ENCODE measurements around the gene OPN4.

Gene OPN4

DNA sequence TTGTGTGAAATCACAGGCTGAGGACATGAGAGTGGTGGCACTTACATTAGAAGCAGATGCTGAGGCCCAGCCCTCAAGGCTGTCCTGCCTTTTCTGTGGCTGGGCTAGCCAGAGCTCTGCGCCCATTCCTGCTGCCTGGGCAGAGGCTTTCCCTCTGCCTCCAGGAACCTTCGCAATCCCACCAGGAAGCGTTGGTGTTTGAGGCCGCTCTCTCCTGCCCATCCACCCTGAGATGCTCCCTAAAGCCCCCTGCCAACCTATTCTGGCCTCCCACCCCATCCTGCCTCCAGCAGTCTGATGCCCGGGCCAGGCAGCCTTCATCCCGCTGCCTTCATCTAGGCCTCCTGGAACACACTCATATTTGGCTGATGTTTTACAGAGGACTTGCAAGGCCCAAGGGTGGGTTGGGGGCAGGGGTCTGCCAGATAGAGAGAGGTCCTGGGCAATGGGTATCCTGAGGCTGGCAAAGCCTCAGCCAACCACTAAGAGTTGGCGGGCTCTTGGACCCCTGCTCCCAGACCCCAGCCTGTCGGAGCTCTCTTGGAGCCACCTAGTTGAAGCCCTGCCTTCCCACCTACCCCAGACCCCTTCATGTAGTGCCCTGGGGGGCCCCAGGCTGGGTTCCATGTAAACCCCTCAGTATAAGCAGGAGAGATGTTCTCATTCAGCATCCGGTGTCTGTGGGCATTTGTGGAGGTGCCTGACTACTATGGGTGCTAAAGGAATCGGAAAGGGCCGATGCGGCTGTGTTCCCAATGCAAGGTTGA, 46.7 kb downstream of the OPN4 start:
- CTCF ChIA-PET: no interaction called here
- DNase-seq (ENCODE audit: extremely low spot score): no peak
- POLR2A ChIA-PET: no interaction called here

GRCh38 chr10:86703176-86703575, 48.8 kb downstream of the OPN4 start:
- ChIA-PET CTCF (interaction anchor here (1.0 to 1.2 kb wide), 2 partner anchors 10 to 19 kb away, joined by 3 to 6 read pairs; no protein-coding TSS in a partner anchor), POLR2A (no interaction called here)
- TF ChIP-seq ZNF384 (IDR thresholded peaks at IDR 0.05) (no peak), SP1 (IDR thresholded peaks at IDR 0.05) (no peak), ARNT (IDR thresholded peaks at IDR 0.05) (no peak), ELF4 (IDR thresholded peaks at IDR 0.05) (no peak), CTBP1 (IDR thresholded peaks at IDR 0.05; ENCODE audit: borderline replicate concordance) (no peak), L3MBTL2 (conservative IDR thresholded peaks at IDR 0.05) (no peak), SUZ12 (IDR thresholded peaks at IDR 0.05) (no peak), PKNOX1 (IDR thresholded peaks at IDR 0.05) (no peak)
- DNase-seq (ENCODE audit: extremely low spot score): no peak

More for the DNA sequence above, 46.7 kb downstream of the OPN4 start:
- TF ChIP-seq NFRKB (IDR thresholded peaks at IDR 0.05) (no peak), HDGF (IDR thresholded peaks at IDR 0.05; ENCODE audit: borderline replicate concordance) (no peak), ELF4 (IDR thresholded peaks at IDR 0.05) (no peak), TARDBP (IDR thresholded peaks at IDR 0.05) (no peak), ZNF384 (IDR thresholded peaks at IDR 0.05) (no peak), L3MBTL2 (conservative IDR thresholded peaks at IDR 0.05) (no peak), LEF1 (IDR thresholded peaks at IDR 0.05; ENCODE audit: borderline replicate concordance) (no peak), FOXM1 (IDR thresholded peaks at IDR 0.05; ENCODE audit: borderline replicate concordance) (no peak), SUZ12 (IDR thresholded peaks at IDR 0.05) (no peak), CTBP1 (IDR thresholded peaks at IDR 0.05; ENCODE audit: borderline replicate concordance) (no peak), FOXK2 (IDR thresholded peaks at IDR 0.05) (no peak), PKNOX1 (IDR thresholded peaks at IDR 0.05) (no peak), SP1 (IDR thresholded peaks at IDR 0.05) (no peak), BHLHE40 (IDR thresholded peaks at IDR 0.05; ENCODE audit: borderline replicate concordance) (no peak), FOXA1 (IDR thresholded peaks at IDR 0.05) (no peak), ARNT (IDR thresholded peaks at IDR 0.05) (no peak)

- ChIA-PET POLR2A (no interaction called here), CTCF (no interaction called here)
- TF ChIP-seq TARDBP (IDR thresholded peaks at IDR 0.05) (no peak), ARNT (IDR thresholded peaks at IDR 0.05) (no peak), L3MBTL2 (conservative IDR thresholded peaks at IDR 0.05) (no peak), FOXK2 (IDR thresholded peaks at IDR 0.05) (no peak), BHLHE40 (IDR thresholded peaks at IDR 0.05; ENCODE audit: borderline replicate concordance) (no peak), NFRKB (IDR thresholded peaks at IDR 0.05) (no peak), FOXA1 (IDR thresholded peaks at IDR 0.05) (no peak), SUZ12 (IDR thresholded peaks at IDR 0.05) (no peak), FOXM1 (IDR thresholded peaks at IDR 0.05; ENCODE audit: borderline replicate concordance) (no peak), SP1 (IDR thresholded peaks at IDR 0.05) (no peak), ELF4 (IDR thresholded peaks at IDR 0.05) (no peak), LEF1 (IDR thresholded peaks at IDR 0.05; ENCODE audit: borderline replicate concordance) (no peak)
- DNase-seq (ENCODE audit: extremely low spot score): no peak
These were observed 50.8 kb downstream of the OPN4 start for GRCh38 chr10:86705139-86705538.

GRCh38 chr10:86705905-86706304, 51.6 kb downstream of the OPN4 start:
- CTCF ChIA-PET: interaction anchor here (0.5 kb wide), 1 partner anchor 329 kb away, joined by 3 read pairs; no protein-coding TSS in a partner anchor
- DNase-seq (ENCODE audit: extremely low spot score): no peak
- TF ChIP-seq CTBP1 (IDR thresholded peaks at IDR 0.05; ENCODE audit: borderline replicate concordance) (no peak), ARNT (IDR thresholded peaks at IDR 0.05) (no peak), LEF1 (IDR thresholded peaks at IDR 0.05; ENCODE audit: borderline replicate concordance) (no peak), ZNF384 (IDR thresholded peaks at IDR 0.05) (no peak), FOXM1 (IDR thresholded peaks at IDR 0.05; ENCODE audit: borderline replicate concordance) (no peak), L3MBTL2 (conservative IDR thresholded peaks at IDR 0.05) (no peak), ELF4 (IDR thresholded peaks at IDR 0.05) (no peak), FOXA1 (IDR thresholded peaks at IDR 0.05) (no peak)
- POLR2A ChIA-PET: interaction anchor here (10.3 kb wide), 1 partner anchor 51 kb away, joined by 62 read pairs; the partner anchor contains the start of gene BMPR1A

- TF ChIP-seq ELF4 (IDR thresholded peaks at IDR 0.05) (no peak), SP1 (IDR thresholded peaks at IDR 0.05) (no peak), ZNF384 (IDR thresholded peaks at IDR 0.05) (no peak), HDGF (IDR thresholded peaks at IDR 0.05; ENCODE audit: borderline replicate concordance) (no peak)
- ChIA-PET CTCF (interaction anchor here (0.5 kb wide), 1 partner anchor 329 kb away, joined by 3 read pairs; no protein-coding TSS in a partner anchor), POLR2A (interaction anchor here (10.3 kb wide), 1 partner anchor 50 kb away, joined by 62 read pairs; the partner anchor contains the start of gene BMPR1A)
- no peak for DNase-seq (ENCODE audit: extremely low spot score)
These were observed 52.1 kb downstream of the OPN4 start for GRCh38 chr10:86706401-86706841.

- CTCF ChIA-PET: no interaction called here
- POLR2A ChIA-PET: interaction anchor here (10.3 kb wide), 1 partner anchor 50 kb away, joined by 62 read pairs; the partner anchor contains the start of gene BMPR1A
- no peak for DNase-seq (ENCODE audit: extremely low spot score)
- no peak for TF ChIP-seq FOXM1 (IDR thresholded peaks at IDR 0.05; ENCODE audit: borderline replicate concordance)
- TF ChIP-seq LEF1 (IDR thresholded peaks at IDR 0.05; ENCODE audit: borderline replicate concordance): no peak
- TF ChIP-seq ZNF384 (IDR thresholded peaks at IDR 0.05): no peak
- no peak for TF ChIP-seq FOXA1 (IDR thresholded peaks at IDR 0.05)
- no peak for TF ChIP-seq ARNT (IDR thresholded peaks at IDR 0.05)
- no peak for TF ChIP-seq SP1 (IDR thresholded peaks at IDR 0.05)
- TF ChIP-seq BHLHE40 (IDR thresholded peaks at IDR 0.05; ENCODE audit: borderline replicate concordance): no peak
- no peak for TF ChIP-seq L3MBTL2 (conservative IDR thresholded peaks at IDR 0.05)
- no peak for TF ChIP-seq FOXK2 (IDR thresholded peaks at IDR 0.05)
- no peak for TF ChIP-seq PKNOX1 (IDR thresholded peaks at IDR 0.05)
- TF ChIP-seq HDGF (IDR thresholded peaks at IDR 0.05; ENCODE audit: borderline replicate concordance): no peak
- no peak for TF ChIP-seq TARDBP (IDR thresholded peaks at IDR 0.05)
- TF ChIP-seq ELF4 (IDR thresholded peaks at IDR 0.05): no peak
These were observed 52.6 kb downstream of the OPN4 start for GRCh38 chr10:86706977-86707376.

All from HEK293T (cell line).